Measurements from ENCODE around the gene CLHC1. TPM values are rescaled to one million over a fixed set of nuclear protein-coding genes. Genes with fewer than 3 reads are reported as not detected.

CLHC1 gene
- total RNA-seq, 1 donor from 2014 or later = 19.8 TPM

GRCh38 chr2:55159752-55160151 lies 72.3 kb downstream of the CLHC1 start:
- Mint-ChIP-seq H3K4me3 (ENCODE audit: unreplicated experiment) (no peak overlapping the region), H3K9me3 (ENCODE audit: unreplicated experiment) (peaks cover 5% of the 10 kb centered on the region), H3K36me3 (ENCODE audit: unreplicated experiment) (no peaks in the 10 kb centered on the region), H3K27me3 (ENCODE audit: unreplicated experiment) (peaks cover 2% of the 10 kb centered on the region), H3K27ac (ENCODE audit: unreplicated experiment) (no peak overlapping the region), H3K4me1 (ENCODE audit: low read depth, unreplicated experiment) (peaks cover 44% of the 10 kb centered on the region)
- no peak for TF ChIP-seq CTCF (IDR thresholded peaks at IDR 0.05; ENCODE audit: partially characterized antibody, unreplicated experiment)
- no peak for DNase-seq

- Mint-ChIP-seq H3K36me3 (ENCODE audit: unreplicated experiment) (no peaks in the 10 kb centered on the region), H3K4me3 (ENCODE audit: unreplicated experiment) (no peak overlapping the region), H3K27me3 (ENCODE audit: unreplicated experiment) (peaks cover 2% of the 10 kb centered on the region), H3K4me1 (ENCODE audit: low read depth, unreplicated experiment) (peaks cover 49% of the 10 kb centered on the region), H3K9me3 (ENCODE audit: unreplicated experiment) (peaks cover 6% of the 10 kb centered on the region), H3K27ac (ENCODE audit: unreplicated experiment) (no peak overlapping the region)
- DNase-seq = no peak
- TF ChIP-seq CTCF (IDR thresholded peaks at IDR 0.05; ENCODE audit: partially characterized antibody, unreplicated experiment) = no peak
Measured at GRCh38 chr2:55159037-55159651, 72.9 kb downstream of the CLHC1 start.

GRCh38 chr2:55158111-55158814 lies 73.8 kb downstream of the CLHC1 start:
- no peaks in the 10 kb centered on the region for H3K36me3 Mint-ChIP-seq (ENCODE audit: unreplicated experiment)
- no peak for TF ChIP-seq CTCF (IDR thresholded peaks at IDR 0.05; ENCODE audit: partially characterized antibody, unreplicated experiment)
- H3K27me3 Mint-ChIP-seq (ENCODE audit: unreplicated experiment) = no peaks in the 10 kb centered on the region
- no peak overlapping the region for H3K4me3 Mint-ChIP-seq (ENCODE audit: unreplicated experiment)
- H3K9me3 Mint-ChIP-seq (ENCODE audit: unreplicated experiment) = peaks cover 6% of the 10 kb centered on the region
- DNase-seq = no peak
- H3K27ac Mint-ChIP-seq (ENCODE audit: unreplicated experiment) = no peak overlapping the region
- peaks cover 57% of the 10 kb centered on the region for H3K4me1 Mint-ChIP-seq (ENCODE audit: low read depth, unreplicated experiment)

- no peak overlapping the region for H3K27ac Mint-ChIP-seq (ENCODE audit: unreplicated experiment)
- H3K9me3 Mint-ChIP-seq (ENCODE audit: unreplicated experiment) = peaks cover 6% of the 10 kb centered on the region
- H3K4me3 Mint-ChIP-seq (ENCODE audit: unreplicated experiment) = no peak overlapping the region
- no peaks in the 10 kb centered on the region for H3K36me3 Mint-ChIP-seq (ENCODE audit: unreplicated experiment)
- H3K4me1 Mint-ChIP-seq (ENCODE audit: low read depth, unreplicated experiment) = peaks cover 63% of the 10 kb centered on the region
- H3K27me3 Mint-ChIP-seq (ENCODE audit: unreplicated experiment) = no peaks in the 10 kb centered on the region
- DNase-seq = no peak
- no peak for TF ChIP-seq CTCF (IDR thresholded peaks at IDR 0.05; ENCODE audit: partially characterized antibody, unreplicated experiment)
Measured at GRCh38 chr2:55157474-55157884, 74.6 kb downstream of the CLHC1 start.

- peaks cover 66% of the 10 kb centered on the region for H3K4me1 Mint-ChIP-seq (ENCODE audit: low read depth, unreplicated experiment)
- H3K9me3 Mint-ChIP-seq (ENCODE audit: unreplicated experiment) = peaks cover 6% of the 10 kb centered on the region
- no peaks in the 10 kb centered on the region for H3K36me3 Mint-ChIP-seq (ENCODE audit: unreplicated experiment)
- no peak for TF ChIP-seq CTCF (IDR thresholded peaks at IDR 0.05; ENCODE audit: partially characterized antibody, unreplicated experiment)
- no peak overlapping the region for H3K27ac Mint-ChIP-seq (ENCODE audit: unreplicated experiment)
- no peak overlapping the region for H3K4me3 Mint-ChIP-seq (ENCODE audit: unreplicated experiment)
- no peaks in the 10 kb centered on the region for H3K27me3 Mint-ChIP-seq (ENCODE audit: unreplicated experiment)
- no peak for DNase-seq
Measured at GRCh38 chr2:55156984-55157383, 75.1 kb downstream of the CLHC1 start.
